Activated CD4-positive, alpha-beta T cell treated with anti-CD3 and anti-CD28 coated beads, Interleukin-2, amount 10 ng/mL, durations not matched to agents 24 days and 14 days (primary cell): ENCODE data around the gene ZCCHC7. TPM values are rescaled to one million over a fixed set of nuclear protein-coding genes. Genes with fewer than 3 reads are reported as not detected.

ENCODE experiments used
- DNase-seq: peaks from one replicate; pipeline ENCODE4 v3.0.0; 2022
- H3K27ac Mint-ChIP-seq: one replicate; pipeline ENCODE4 v1.8.0; 2022; ENCODE audit warnings: mild to moderate bottlenecking, mixed read lengths
- H3K27me3 Mint-ChIP-seq: one replicate; pipeline ENCODE4 v1.8.0; 2022; ENCODE audit warnings: mixed read lengths
- H3K36me3 Mint-ChIP-seq: one replicate; pipeline ENCODE4 v1.8.0; 2022; ENCODE audit warnings: low read depth, mild to moderate bottlenecking, mixed read lengths
- H3K4me1 Mint-ChIP-seq: one replicate; pipeline ENCODE4 v1.8.0; 2021; ENCODE audit warnings: mixed read lengths
- H3K4me3 Mint-ChIP-seq: one replicate; pipeline ENCODE4 v1.8.0; 2022; ENCODE audit warnings: mild to moderate bottlenecking, moderate library complexity, mixed read lengths
- H3K9me3 Mint-ChIP-seq: one replicate; pipeline ENCODE4 v1.8.0; 2021; ENCODE audit warnings: mixed read lengths
- intact Hi-C: fragments of 100-400 bp; cut with micrococcal nuclease; formaldehyde crosslinking; loops from one replicate; pipeline ENCODE4 v1.15.1; 2023
- total RNA-seq: library from RNA; stranded (reverse); gene quantifications from 2 replicates; pipeline ENCODE4 v1.2.3, GENCODE V29; 2022

Gene ZCCHC7
- total RNA-seq, 1 donor from 2014 or later, result 25.3 TPM

DNA sequence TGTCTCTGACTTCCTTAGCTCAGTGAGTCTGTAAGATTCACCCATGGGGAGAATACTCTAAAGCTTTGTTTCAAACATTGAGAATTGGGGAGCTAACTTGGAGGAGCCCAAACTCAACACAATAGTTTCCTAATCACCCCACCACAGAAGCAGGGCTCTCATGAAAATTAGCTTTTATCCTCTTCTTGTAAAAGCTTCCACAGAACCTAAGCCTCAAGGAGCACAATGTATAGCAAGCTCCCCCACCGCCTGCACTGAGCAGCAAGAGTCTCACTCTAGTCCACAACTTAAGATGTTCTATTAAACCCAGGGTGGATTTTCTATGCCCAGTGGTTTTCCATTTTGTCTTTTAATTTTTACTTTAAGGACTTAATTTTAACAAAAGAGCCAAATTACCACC lies 253.2 kb downstream of the ZCCHC7 start:
- Mint-ChIP-seq H3K36me3 (no peaks in the 10 kb centered on the region), H3K27ac (no peak overlapping the region), H3K4me3 (no peak overlapping the region), H3K27me3 (peaks cover 14% of the 10 kb centered on the region), H3K9me3 (no peaks in the 10 kb centered on the region), H3K4me1 (peaks cover 3% of the 10 kb centered on the region)
- DNase-seq, result no peak
- intact Hi-C loops, result no loop called here

DNA sequence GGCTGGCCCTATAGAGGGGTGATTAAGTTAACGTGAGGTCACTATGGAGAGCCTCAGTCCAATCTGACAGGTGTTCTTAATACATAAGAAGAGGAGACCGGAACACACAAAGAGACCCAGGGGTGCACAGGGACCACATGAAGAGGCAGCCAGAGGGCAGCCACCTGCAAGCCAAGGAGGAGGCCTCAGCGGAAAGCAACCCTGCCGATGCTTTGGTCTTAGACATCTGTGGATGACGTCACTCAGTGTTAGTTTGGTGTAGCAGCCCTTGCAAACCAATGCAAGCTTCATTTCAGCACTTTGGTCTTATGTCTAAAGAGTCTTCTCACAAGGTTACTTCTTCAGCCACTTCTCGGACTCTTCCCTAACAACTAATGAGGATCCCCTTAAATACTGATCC lies 254.5 kb downstream of the ZCCHC7 start:
- DNase-seq, result peak; percentile 59
- intact Hi-C loops, result no loop called here
- peaks cover 3% of the 10 kb centered on the region for H3K4me1 Mint-ChIP-seq
- H3K4me3 Mint-ChIP-seq, result no peak overlapping the region
- H3K27ac Mint-ChIP-seq, result no peak overlapping the region
- H3K27me3 Mint-ChIP-seq, result peaks cover 17% of the 10 kb centered on the region
- H3K36me3 Mint-ChIP-seq, result no peaks in the 10 kb centered on the region
- no peaks in the 10 kb centered on the region for H3K9me3 Mint-ChIP-seq

DNA sequence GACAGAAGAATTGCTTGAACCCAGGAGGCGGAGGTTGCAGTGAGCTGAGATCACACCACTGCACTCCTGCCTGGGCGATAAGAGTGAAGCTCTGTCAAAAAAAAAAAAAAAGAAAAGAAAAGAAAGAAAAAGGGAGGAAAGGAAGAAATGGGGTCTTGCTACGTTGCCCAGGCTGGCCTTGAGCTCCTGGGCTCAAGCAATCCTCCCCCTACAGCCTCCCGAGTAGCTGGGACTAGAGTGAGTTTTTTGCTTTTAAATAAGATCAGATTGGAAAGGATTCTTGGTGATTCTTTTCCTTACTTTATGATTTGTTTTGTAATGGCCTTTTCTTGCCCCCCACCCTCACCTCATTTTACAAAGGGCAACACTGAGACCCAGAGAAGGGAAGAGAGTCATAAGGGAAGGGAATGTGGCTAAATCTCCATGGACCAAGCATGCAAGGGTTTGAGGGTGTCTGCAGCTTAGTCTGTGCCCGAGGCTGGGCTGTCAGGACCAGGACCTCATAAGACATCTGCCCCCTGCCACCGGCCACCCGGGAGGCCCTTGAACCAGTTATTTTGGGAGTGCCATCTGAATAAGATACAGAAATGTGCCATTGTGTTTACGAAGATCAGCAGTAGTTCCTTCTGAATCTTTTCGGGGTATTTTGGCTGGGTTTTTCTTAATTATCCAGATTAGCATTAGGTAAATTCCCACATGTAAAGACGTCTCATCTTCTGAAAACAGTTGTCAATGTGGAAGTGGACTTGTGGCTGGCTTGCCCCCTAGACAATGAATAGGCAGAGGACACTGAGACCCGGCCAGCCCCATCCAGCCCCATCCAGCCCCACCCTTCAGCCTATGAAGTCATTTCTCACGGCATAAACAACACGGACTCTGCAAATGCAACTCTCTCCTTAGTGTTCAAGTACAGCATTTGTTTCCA lies 257.6 kb downstream of the ZCCHC7 start:
- DNase-seq, result no peak
- no peak overlapping the region for H3K4me3 Mint-ChIP-seq

DNA sequence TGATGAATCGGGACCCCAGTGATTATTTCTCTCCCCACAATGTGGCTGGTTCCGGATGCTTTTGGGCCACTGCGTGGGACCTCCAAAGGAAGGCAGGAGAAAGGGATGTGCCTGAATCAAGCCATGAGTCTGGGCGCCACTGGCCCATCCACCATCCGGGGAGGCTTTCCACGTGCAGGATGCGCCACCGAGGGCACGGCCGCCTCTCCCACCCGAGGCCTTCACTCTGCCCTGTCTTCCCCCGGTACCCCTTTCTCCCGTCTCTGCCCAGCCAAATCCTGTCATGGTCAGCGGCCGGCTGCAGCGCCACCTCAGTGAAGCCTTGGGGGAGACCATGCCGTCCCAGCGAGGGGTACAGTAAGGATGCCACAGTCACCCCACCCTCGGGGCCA lies 258.2 kb downstream of the ZCCHC7 start:
- peaks cover 1% of the 10 kb centered on the region for H3K4me1 Mint-ChIP-seq
- H3K4me3 Mint-ChIP-seq, result no peak overlapping the region
- intact Hi-C loops, result no loop called here
- no peaks in the 10 kb centered on the region for H3K9me3 Mint-ChIP-seq
- H3K27ac Mint-ChIP-seq, result no peak overlapping the region
- no peaks in the 10 kb centered on the region for H3K36me3 Mint-ChIP-seq
- DNase-seq, result no peak
- H3K27me3 Mint-ChIP-seq, result peaks cover 12% of the 10 kb centered on the region

More for the DNA sequence above, 257.6 kb downstream of the ZCCHC7 start:
- Mint-ChIP-seq H3K4me1 (peaks cover 1% of the 10 kb centered on the region), H3K27me3 (peaks cover 15% of the 10 kb centered on the region), H3K36me3 (no peaks in the 10 kb centered on the region), H3K9me3 (no peaks in the 10 kb centered on the region), H3K27ac (no peak overlapping the region)
- intact Hi-C loops, result no loop called here

DNA sequence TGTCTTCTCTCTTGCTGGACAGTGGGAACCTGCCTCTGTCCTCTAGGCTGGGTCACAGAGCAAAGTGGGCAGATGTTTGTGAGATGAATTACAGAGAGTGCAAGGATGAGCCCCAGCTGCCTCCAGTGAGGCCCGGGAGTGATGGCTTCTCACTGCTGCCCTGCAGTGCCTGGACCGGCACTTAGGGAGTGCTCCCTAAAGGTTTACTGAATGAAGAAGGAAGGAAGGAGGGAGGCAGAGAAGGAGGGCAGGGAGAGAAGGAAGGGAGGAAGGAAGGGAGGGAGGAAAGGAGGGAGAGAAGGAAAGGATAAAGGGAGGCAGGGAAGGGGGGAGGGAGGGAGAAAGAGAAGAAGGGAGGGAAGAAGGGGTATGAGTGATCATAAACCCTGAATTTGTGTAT lies 259.5 kb downstream of the ZCCHC7 start:
- intact Hi-C loops, result no loop called here
- H3K27me3 Mint-ChIP-seq, result peaks cover 9% of the 10 kb centered on the region
- H3K36me3 Mint-ChIP-seq, result no peaks in the 10 kb centered on the region
- H3K4me1 Mint-ChIP-seq, result peaks cover under 1% of the 10 kb centered on the region
- H3K27ac Mint-ChIP-seq, result no peak overlapping the region
- no peaks in the 10 kb centered on the region for H3K9me3 Mint-ChIP-seq
- no peak overlapping the region for H3K4me3 Mint-ChIP-seq
- DNase-seq, result no peak

DNA sequence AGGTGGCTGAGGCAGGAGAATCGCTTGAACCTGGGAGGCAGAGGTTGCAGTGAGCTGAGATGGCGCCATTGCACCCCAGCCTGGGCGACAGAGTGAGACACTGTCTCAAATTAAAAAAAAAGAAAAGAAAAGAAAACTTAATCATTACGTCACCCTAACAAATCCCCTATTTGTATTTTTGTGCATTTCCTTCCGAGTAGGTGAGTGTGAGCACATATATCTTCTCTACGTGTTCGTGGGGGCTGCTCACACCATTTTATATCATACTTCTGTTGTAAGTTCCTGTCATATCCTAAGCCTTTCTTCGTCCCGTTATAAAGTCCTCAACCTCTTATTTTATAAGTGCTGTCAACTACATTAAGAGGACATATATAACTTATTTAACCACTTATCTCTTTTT lies 260.2 kb downstream of the ZCCHC7 start:
- Mint-ChIP-seq H3K36me3 (no peaks in the 10 kb centered on the region), H3K9me3 (no peaks in the 10 kb centered on the region), H3K4me1 (no peaks in the 10 kb centered on the region), H3K27me3 (peaks cover 8% of the 10 kb centered on the region), H3K27ac (no peak overlapping the region), H3K4me3 (no peak overlapping the region)
- intact Hi-C loops, result no loop called here
- no peak for DNase-seq

DNA sequence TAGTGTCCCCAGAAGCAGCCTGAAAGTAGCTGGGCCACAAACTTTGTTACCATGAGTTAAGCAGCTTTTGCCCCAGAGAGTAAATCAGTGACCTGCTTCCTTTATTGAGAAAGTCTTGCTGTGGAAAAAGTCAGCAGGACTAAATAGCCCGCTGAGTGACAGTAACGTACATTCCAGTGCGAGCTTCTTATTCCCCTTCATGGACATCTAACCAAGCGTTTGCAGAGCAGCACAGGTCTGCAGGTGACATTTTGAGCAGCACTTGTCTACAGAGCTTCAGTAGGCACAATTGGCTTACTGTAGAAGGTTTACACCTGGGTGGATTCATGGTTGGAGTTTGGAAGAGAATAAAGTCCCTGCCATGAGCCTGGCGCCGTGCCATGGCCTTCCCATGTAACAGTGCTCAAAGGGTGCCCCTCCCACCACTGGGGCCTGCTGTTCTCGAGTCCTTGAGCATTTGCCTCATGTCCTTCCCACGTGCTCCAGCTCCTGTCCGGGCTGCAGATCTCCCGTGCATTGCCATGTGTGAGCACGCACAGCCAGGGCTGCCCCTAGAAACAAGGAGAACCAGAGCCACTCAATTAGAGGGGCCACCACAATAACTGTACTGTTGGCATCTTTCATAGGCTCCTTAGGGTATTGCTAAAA lies 260.8 kb downstream of the ZCCHC7 start:
- peaks cover 6% of the 10 kb centered on the region for H3K27me3 Mint-ChIP-seq
- H3K9me3 Mint-ChIP-seq, result no peaks in the 10 kb centered on the region
- intact Hi-C loops, result no loop called here

DNA sequence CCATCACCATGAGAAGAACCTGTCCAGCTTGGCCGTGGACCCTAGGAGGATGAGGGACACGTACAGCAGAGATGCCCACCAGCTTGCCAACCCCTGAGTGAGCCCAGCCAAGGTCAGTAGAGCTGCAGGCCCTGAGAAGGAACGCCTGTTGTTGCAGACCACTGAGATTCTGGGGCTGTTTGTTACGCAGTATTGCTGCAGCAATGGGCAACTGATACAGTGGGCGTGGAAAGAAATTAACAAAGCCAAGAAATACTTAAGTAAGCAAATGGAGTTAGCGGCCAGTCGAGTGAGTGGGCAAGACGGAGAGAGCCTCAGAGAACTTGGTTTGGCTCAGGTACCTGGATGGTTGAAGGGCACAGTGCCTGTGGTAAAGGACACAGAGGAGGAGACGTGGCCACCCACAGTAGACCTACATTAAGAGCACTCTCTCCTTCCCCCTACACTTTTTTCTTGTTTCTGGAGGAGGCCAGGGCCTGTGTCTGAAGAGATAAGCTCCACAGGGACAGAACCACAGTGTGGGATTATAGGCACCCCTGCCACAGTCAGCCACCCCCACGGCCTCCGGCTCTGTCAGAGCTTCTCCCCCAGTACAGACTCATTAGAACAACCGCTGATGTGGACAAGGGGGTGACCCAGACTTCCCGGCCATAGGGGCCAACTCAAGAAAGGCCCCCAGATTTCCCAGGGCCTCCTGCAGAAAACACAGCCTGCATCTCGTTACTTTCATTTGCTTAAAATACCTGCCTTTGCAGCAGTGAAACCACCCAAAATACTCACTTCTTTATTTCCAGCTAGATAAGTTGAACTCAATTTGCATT lies 262.0 kb downstream of the ZCCHC7 start:
- no peaks in the 10 kb centered on the region for H3K4me1 Mint-ChIP-seq
- peaks cover 3% of the 10 kb centered on the region for H3K27me3 Mint-ChIP-seq
- no peak overlapping the region for H3K27ac Mint-ChIP-seq
- DNase-seq, result no peak
- intact Hi-C loops, result no loop called here
- no peaks in the 10 kb centered on the region for H3K36me3 Mint-ChIP-seq
- H3K4me3 Mint-ChIP-seq, result no peak overlapping the region
- H3K9me3 Mint-ChIP-seq, result no peaks in the 10 kb centered on the region

More for the DNA sequence above, 260.8 kb downstream of the ZCCHC7 start:
- no peak for DNase-seq
- H3K4me3 Mint-ChIP-seq, result no peak overlapping the region
- H3K36me3 Mint-ChIP-seq, result no peaks in the 10 kb centered on the region
- H3K4me1 Mint-ChIP-seq, result no peaks in the 10 kb centered on the region
- no peak overlapping the region for H3K27ac Mint-ChIP-seq

DNA sequence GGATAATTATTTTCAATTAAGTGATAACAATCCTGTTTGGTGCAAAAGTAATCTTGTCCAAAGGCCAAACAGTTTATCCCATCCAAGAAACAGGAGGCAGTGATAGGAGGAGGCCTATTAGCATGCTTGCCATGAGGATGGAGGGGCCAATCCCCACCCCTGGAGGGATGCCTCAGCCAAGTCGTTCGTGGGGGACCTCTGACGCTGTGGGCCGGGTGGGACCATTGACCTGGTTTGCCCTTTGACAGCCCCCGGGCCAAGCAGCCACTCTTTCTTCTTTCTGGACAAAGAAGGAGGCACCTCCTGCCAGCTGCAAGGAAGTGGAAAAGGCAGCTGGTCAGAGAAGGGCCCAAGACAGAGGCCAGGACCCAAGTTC lies 262.6 kb downstream of the ZCCHC7 start:
- Mint-ChIP-seq H3K27me3 (peaks cover 3% of the 10 kb centered on the region), H3K9me3 (no peaks in the 10 kb centered on the region), H3K4me1 (no peaks in the 10 kb centered on the region), H3K27ac (no peak overlapping the region), H3K4me3 (no peak overlapping the region), H3K36me3 (no peaks in the 10 kb centered on the region)
- intact Hi-C loops, result no loop called here
- DNase-seq, result no peak

DNA sequence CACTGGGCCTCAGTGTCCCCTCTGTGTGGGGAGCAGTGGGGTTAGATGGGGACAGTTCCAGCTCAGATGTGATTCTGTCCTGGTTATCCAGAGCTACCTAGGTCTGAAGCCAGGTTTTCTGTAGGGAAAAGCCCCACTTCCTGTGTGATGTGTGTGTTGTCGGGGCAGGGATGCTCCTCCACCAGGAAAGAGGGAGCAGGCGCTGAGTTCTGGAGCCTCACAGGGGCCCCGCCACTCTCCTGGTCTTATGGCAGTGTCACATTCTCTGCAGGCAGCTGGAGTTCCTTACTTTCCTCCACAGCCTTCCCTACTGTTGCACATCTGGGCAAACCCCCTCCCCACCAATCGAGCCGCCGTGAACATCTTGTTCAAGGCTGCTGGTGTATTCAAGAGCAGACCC lies 263.0 kb downstream of the ZCCHC7 start:
- no peak overlapping the region for H3K27ac Mint-ChIP-seq

DNA sequence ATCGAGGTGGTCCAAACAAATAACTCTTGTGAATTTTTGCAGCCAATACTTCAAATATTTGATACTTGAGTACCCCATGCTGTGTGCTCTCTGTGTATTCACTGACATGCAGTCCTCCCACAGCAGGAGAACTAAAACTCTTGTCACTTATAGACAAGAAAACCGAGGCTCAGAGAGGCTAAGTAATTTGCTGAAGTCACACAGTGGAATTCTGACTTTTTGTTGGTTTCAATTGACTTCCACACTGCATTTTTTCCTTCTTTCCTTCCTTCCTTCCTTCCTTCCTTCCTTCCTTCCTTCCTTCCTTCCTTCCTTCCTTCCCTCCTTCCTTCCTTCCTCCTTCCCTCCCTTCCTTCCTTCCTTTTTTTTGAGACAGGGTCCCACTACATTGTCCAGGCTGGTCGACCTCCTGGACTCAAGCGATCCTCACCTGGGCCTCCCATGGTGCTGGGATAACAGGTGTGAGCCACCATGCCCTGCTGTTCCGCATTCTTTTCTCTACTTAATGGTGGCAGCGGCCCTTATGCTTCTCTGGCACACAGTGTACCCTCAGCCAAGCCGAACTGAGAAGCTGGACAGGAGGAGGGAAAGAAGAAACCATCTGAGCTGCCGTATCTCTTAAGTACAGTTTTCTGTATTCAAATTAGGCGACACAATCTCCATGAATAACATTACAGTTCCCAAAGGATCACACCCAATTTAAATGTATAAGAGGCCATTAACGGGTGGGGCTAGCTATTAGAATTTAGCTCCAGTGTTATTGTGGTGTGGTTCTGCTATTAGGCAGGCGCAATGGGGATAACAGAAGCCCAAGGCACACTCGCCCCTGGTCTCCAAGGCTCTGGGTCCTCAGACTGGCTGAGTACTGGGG lies 263.7 kb downstream of the ZCCHC7 start:
- DNase-seq, result no peak
- Mint-ChIP-seq H3K9me3 (no peaks in the 10 kb centered on the region), H3K4me1 (no peaks in the 10 kb centered on the region), H3K4me3 (no peak overlapping the region), H3K36me3 (no peaks in the 10 kb centered on the region), H3K27ac (no peak overlapping the region), H3K27me3 (peaks cover 3% of the 10 kb centered on the region)
- intact Hi-C loops, result no loop called here

More for the DNA sequence above, 263.0 kb downstream of the ZCCHC7 start:
- H3K9me3 Mint-ChIP-seq, result no peaks in the 10 kb centered on the region
- no peak for DNase-seq
- no peaks in the 10 kb centered on the region for H3K36me3 Mint-ChIP-seq
- intact Hi-C loops, result no loop called here
- H3K27me3 Mint-ChIP-seq, result peaks cover 3% of the 10 kb centered on the region
- H3K4me3 Mint-ChIP-seq, result no peak overlapping the region
- H3K4me1 Mint-ChIP-seq, result no peaks in the 10 kb centered on the region

DNA sequence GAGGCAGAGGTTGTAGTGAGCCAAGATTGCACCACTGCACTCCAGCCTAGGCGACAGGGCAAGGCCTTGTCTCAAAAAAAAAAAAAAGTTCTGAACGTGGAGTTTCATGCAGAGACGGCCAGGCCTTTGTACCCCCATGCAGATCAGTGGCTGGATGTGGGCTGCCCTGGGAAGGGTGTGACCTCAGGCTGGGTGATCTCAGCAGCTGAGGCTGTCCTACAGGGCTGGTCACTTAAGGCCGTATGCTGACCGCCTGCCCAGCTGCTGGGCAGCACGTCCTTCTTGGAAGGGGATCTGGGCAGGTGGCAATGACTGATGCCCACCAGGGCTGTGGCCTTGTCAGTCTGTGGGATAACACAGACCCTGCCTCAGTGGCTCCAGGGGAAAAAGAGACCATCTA lies 264.9 kb downstream of the ZCCHC7 start:
- H3K36me3 Mint-ChIP-seq, result no peaks in the 10 kb centered on the region
- no peaks in the 10 kb centered on the region for H3K27me3 Mint-ChIP-seq
- no peak overlapping the region for H3K27ac Mint-ChIP-seq
- H3K4me3 Mint-ChIP-seq, result no peak overlapping the region
- no peak for DNase-seq
- intact Hi-C loops, result no loop called here
- H3K4me1 Mint-ChIP-seq, result no peaks in the 10 kb centered on the region
- no peaks in the 10 kb centered on the region for H3K9me3 Mint-ChIP-seq

DNA sequence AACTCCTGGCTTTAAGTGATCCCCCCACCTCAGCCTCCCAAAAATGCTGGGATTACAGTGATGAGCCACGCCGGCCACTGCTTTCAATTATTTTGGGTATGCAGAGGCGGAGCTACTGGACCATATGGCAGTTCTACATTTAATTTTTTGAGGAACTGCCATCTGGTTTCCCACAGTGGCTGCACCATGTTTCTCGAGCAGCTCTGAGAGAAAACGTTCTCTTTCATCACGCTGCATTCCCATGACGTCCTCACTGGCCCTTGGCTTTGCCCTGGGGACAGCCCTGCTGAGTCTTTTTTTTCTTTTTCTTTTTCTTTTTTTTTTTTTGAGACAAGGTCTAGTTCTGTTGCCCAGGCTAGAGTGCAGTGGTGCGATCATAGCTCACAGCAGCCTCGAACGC lies 266.6 kb downstream of the ZCCHC7 start:
- DNase-seq, result no peak
- Mint-ChIP-seq H3K9me3 (no peaks in the 10 kb centered on the region), H3K27me3 (no peaks in the 10 kb centered on the region), H3K27ac (no peak overlapping the region), H3K4me3 (no peak overlapping the region), H3K4me1 (no peaks in the 10 kb centered on the region), H3K36me3 (no peaks in the 10 kb centered on the region)
- intact Hi-C loops, result no loop called here
